Tongue (tissue), 2 donors: ENCODE results near the gene WT1. TPM values are rescaled to one million over a fixed set of nuclear protein-coding genes. Genes with fewer than 3 reads are reported as not detected.

ENCODE experiments used
- DNase-seq: peaks from one replicate; pipeline ENCODE4 v3.0.0-alpha.2; 2015
- total RNA-seq: library from RNA; depleted of rRNA; stranded (reverse); fragments of >200 nt; gene quantifications from one replicate; pipeline ENCODE4 v1.2.3, GENCODE V29; 2014

WT1 gene
- total RNA-seq, 1 donor from 2014 or later: not detected

- DNase-seq: no peak
Observed at GRCh38 chr11:32438346-32438865, 3.1 kb upstream of the WT1 start.

- DNase-seq: no peak
Observed at GRCh38 chr11:32437495-32438345, 2.4 kb upstream of the WT1 start.

- DNase-seq: no peak
Observed at GRCh38 chr11:32436751-32437494, 1.6 kb upstream of the WT1 start.

- no peak for DNase-seq
Observed at GRCh38 chr11:32435942-32436750, 807 bp upstream of the WT1 start.

- DNase-seq: no peak
Observed at GRCh38 chr11:32435152-32435480, 223 bp downstream of the WT1 start.

- no peak for DNase-seq
Observed at GRCh38 chr11:32434356-32435151, 785 bp downstream of the WT1 start.

DNA sequence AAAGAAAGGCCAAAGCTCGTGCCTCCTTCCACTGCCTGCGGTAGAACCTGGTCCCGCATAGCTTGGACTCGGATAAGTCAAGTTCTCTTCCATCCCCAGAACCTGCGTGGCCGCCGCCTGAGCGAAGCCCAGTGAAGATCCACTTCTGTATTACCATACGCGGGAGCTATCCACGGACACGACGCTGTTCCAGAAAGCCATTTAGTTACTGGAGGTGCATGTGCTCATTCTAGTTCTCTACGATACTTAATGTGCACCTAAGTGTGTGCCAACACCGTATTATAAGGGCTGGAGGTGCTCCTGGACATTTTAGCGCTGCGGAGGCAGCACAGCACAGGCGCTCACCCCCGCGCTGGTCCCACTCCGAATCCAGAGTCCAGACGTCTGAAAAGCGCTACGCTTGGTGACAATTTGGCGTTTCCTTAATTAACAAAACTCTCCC, 1.4 kb downstream of the WT1 start:
- no peak for DNase-seq

- no peak for DNase-seq
Observed at GRCh38 chr11:32433101-32433913, 2.0 kb downstream of the WT1 start.

- DNase-seq: no peak
Observed at GRCh38 chr11:32432565-32432964, 2.8 kb downstream of the WT1 start.

DNA sequence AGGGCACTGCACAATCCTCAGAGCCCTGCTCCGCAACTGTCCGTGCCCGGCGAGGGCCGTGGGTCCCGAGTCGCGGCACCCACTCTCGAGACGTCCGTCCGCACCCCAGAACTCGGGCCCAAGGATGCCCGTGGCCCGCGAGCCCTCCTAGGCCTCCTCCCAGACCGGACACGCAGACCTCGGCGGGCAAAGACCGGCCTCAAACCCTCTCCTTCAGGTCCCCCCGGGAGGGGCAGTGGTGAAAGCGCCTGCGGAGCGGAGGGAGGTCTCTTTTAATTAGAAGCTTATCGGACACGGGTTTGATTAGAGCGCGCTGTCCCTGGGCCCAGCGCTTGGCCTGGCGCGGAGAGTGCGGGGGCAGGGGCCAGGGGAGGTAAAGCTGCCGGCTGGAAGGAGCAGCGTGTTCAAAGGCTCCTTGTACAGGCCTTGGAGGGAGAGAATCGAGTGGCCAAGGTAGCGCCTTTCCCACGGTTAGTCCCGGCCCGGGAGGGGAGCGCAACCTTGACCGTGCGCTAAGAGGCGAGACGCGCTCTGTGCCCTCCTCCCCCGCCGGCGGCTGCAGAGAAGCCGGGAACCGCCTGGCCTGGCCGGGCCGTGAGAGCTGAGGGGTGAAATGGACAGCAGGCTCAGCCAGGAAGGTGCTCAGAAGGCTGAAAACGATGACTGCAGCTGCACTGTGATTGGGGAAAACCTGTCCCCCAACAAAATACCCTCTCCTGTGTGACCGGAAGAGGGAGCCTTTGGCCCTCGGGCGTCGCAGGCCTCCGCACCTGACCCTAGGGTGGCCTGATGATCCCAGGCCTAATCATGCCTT, 4.6 kb downstream of the WT1 start:
- no peak for DNase-seq

- DNase-seq: no peak
Observed at GRCh38 chr11:32429477-32429876, 5.9 kb downstream of the WT1 start.

GRCh38 chr11:32428665-32429303, 6.6 kb downstream of the WT1 start:
- DNase-seq: no peak

DNA sequence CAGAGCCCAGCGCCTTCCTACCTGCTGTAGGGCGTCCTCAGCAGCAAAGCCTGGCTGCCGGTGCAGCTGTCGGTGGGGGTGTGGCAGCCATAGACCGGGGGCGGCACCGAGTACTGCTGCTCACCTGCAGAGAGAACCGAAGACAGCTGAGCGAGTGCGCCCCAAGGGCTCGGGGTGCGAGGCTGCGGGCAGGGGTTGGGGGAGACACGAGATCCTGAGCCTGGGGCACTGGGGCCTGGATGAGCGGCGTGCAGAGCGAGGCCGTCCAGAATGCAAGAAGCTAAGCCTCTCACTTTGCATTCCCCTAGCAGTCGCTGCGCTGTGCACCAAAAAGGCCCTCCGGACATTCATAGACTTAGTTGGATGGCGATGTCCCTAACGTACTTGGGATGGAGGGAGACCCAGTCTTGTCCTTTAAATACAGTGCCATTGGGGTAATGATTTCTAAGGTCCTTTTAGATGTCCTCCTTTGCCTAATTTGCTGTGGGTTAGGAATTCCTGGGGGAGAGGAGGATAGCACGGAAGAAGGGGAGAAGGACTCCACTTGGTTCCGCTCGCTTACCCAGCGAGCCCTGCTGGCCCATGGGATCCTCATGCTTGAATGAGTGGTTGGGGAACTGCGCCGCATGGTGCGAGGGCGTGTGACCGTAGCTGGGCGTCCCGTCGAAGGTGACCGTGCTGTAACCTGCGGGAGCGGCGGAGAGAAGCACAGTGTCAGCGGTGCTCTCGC, 7.2 kb downstream of the WT1 start:
- no peak for DNase-seq

DNA sequence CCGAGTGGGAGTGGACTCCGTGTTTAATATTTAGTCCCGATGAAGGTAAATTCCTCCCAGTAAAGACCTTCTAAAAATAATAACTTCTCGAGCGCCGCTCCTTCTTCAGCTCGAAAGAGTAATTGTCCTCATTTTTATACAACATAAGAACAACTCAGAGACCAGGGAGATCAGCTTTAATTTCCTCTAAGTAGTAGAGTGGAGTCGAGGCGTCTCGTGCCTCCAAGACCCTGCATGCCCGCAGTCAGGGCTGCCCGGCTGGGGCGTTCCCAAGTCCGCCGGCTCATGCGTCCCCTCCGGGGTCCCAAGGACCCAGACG, 7.8 kb downstream of the WT1 start:
- no peak for DNase-seq

- no peak for DNase-seq
Observed at GRCh38 chr11:32426819-32427615, 8.3 kb downstream of the WT1 start.

DNA sequence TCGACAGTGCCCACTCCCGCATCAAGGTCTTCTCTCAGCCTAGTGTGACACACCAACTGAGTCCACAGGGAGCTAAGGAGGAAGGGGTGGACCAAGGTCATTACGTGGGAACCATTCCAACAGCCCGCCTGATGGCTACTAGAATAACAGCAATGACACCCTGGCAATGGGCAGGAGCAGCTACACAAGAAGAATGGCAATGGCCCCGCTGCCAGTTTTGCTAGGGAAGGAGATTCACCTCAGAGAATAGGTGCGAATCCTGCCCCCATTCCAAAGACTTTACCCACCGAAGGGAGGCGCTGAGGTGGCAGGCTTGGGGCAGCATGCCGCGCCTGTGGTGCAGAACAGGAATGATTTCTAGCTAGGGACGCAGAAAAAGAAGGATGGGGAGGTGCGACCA, 9.1 kb downstream of the WT1 start:
- DNase-seq: no peak

- no peak for DNase-seq
Observed at GRCh38 chr11:32425761-32426160, 9.6 kb downstream of the WT1 start.

DNA sequence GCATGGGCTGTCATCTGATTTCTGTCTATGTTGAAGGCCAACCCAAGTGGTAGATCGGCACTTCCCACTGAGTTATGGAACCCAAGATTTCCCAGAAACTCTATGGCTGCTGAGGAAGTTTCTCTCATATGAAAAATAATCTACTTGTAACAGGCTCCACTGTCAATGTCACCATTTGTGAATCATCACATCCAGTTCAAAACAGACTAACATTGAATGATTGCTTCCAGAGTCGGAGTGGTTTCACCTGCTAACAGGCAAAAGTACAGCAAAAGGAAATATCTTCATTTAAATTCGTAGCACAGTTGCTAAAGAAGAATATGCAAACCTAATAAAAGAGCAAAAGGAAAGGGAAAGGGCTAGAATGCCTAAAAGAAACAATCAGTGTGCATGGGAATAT, 12.8 kb downstream of the WT1 start:
- DNase-seq: no peak
